Lower leg skin (tissue), 4 donors: ENCODE results near the gene AUTS2. TPM values are rescaled to one million over a fixed set of nuclear protein-coding genes. Genes with fewer than 3 reads are reported as not detected.

Experiments
- DNase-seq, 2 donors: peaks; one replicate each; pipeline ENCODE4 v3.0.0-alpha.2; 2019; ENCODE audit warnings: low spot score in 2 of 2
- H3K4me3 ChIP-seq: fragments of 200-600 bp; sonication (generic); 2 replicates; pipeline ENCODE4 v1.5.1; 2017; ENCODE audit warnings: mild to moderate bottlenecking, low read depth; ENCODE audit not compliant: poor library complexity, severe bottlenecking
- CTCF ChIP-seq, 3 donors: fragments of 450-650 bp; IDR thresholded peaks; one replicate each; pipeline ENCODE4 v1.5.1; 2016; ENCODE audit warnings: antibody characterized with exemption in 3 of 3, mild to moderate bottlenecking in 3 of 3, moderate library complexity in 2 of 3
- POLR2A ChIP-seq, 2 donors: fragments of 450-650 bp; IDR thresholded peaks; one replicate each; pipeline ENCODE4 v1.6.1; 2016 to 2017; ENCODE audit warnings: antibody characterized with exemption in 2 of 2, mild to moderate bottlenecking in 1 of 2, moderate library complexity in 1 of 2
- WGBS, 2 donors: methylation state at CpG; one replicate each; pipeline ENCODE4 v1.1.5; 2018; 5-methylcytosine and 5-hydroxymethylcytosine counted together
- intact Hi-C: fragments of 100-400 bp; cut with DNase I; formaldehyde crosslinking; loops from one replicate; pipeline ENCODE4 v1.15.0; 2023; ENCODE audit warnings: low total_unique reads
- total RNA-seq, 4 donors: library from RNA; depleted of rRNA; stranded (reverse); fragments of >200 nt; gene quantifications; one replicate each; pipeline ENCODE4 v1.1.0, GENCODE V29; 2016

Gene AUTS2
- total RNA-seq, 4 donors from 2014 or later: 30.8 to 41.9 (median 40.5) TPM

GRCh38 chr7:69822386-69822785, 224.1 kb downstream of the AUTS2 start:
- intact Hi-C loops: no loop called here
- TF ChIP-seq CTCF (IDR thresholded peaks at IDR 0.05): no peak
- TF ChIP-seq POLR2A (IDR thresholded peaks at IDR 0.05): no peak
- H3K4me3 ChIP-seq: no peak overlapping the region
- 25 to 70% methylated on average over 1 of the region's 1 CpG for WGBS, 2 donors
- no peak for DNase-seq

GRCh38 chr7:69823151-69823744, 225.0 kb downstream of the AUTS2 start:
- DNase-seq: no peak
- H3K4me3 ChIP-seq: no peak overlapping the region
- TF ChIP-seq POLR2A (IDR thresholded peaks at IDR 0.05) (no peak), CTCF (IDR thresholded peaks at IDR 0.05) (no peak)
- intact Hi-C loops: no loop called here
- WGBS, 2 donors: 84 to 96% methylated on average over 6 of the region's 6 CpGs

GRCh38 chr7:69825113-69825972, 227.1 kb downstream of the AUTS2 start:
- 81 to 87% methylated on average over 7 of the region's 7 CpGs for WGBS, 2 donors
- intact Hi-C loops: no loop called here
- DNase-seq: no peak
- H3K4me3 ChIP-seq: no peak overlapping the region
- TF ChIP-seq CTCF (IDR thresholded peaks at IDR 0.05): no peak
- no peak for TF ChIP-seq POLR2A (IDR thresholded peaks at IDR 0.05)

- H3K4me3 ChIP-seq: no peak overlapping the region
- intact Hi-C loops: no loop called here
- no peak for TF ChIP-seq POLR2A (IDR thresholded peaks at IDR 0.05)
- no peak for TF ChIP-seq CTCF (IDR thresholded peaks at IDR 0.05)
- WGBS, 2 donors: 94 to 95% methylated on average over 3 of the region's 3 CpGs
- no peak for DNase-seq
These were observed 228.0 kb downstream of the AUTS2 start for GRCh38 chr7:69826283-69826682.

- WGBS, 2 donors: 93 to 95% methylated on average over 4 of the region's 4 CpGs
These were observed 228.9 kb downstream of the AUTS2 start for GRCh38 chr7:69827140-69827539.

More at GRCh38 chr7:69827140-69827539, 228.9 kb downstream of the AUTS2 start:
- TF ChIP-seq POLR2A (IDR thresholded peaks at IDR 0.05): no peak
- TF ChIP-seq CTCF (IDR thresholded peaks at IDR 0.05): no peak
- intact Hi-C loops: no loop called here
- no peak for DNase-seq
- H3K4me3 ChIP-seq: no peak overlapping the region
